Bronchial epithelial cell (primary cell): ENCODE measurements around the gene TMEM132C. TPM values are rescaled to one million over a fixed set of nuclear protein-coding genes. Genes with fewer than 3 reads are reported as not detected.

ENCODE experiments used
- DNase-seq: peaks from one replicate; pipeline ENCODE4 v3.0.0-alpha.2; 2010; ENCODE audit warnings: low read depth
- FAIRE-seq: peaks from 2 replicates; lab custom pipeline; 2011; peaks lifted over from hg19 to GRCh38; lab: Jason Lieb, UNC
- H3K27me3 ChIP-seq: 2 replicates; pipeline ENCODE4 v1.5.1; 2011; ENCODE audit warnings: low read length; ENCODE audit not compliant: control insufficient read depth, insufficient read depth
- H3K36me3 ChIP-seq: 2 replicates; pipeline ENCODE4 v1.5.1; 2011; ENCODE audit warnings: low read length; ENCODE audit not compliant: control insufficient read depth, insufficient read depth
- H3K4me3 ChIP-seq: 2 replicates; pipeline ENCODE4 v1.5.1; 2011; ENCODE audit warnings: mild to moderate bottlenecking, low read depth, low read length, control low read depth
- total RNA-seq: library from RNA; depleted of rRNA; stranded (reverse); fragments of >200 nt; gene quantifications from 2 replicates; pipeline ENCODE4 v1.2.1, GENCODE V29; 2014
- TF ChIP-seq, protein P1 (sequence below): IDR thresholded peaks from 2 replicates; pipeline ENCODE4 v1.5.1; 2011; ENCODE audit warnings: mild to moderate bottlenecking, moderate library complexity, low read length, control low read depth, inconsistent platforms; ENCODE audit not compliant: insufficient read depth, severe bottlenecking

The TMEM132C gene
- total RNA-seq, 1 donor from 2014 or later: not detected

DNA sequence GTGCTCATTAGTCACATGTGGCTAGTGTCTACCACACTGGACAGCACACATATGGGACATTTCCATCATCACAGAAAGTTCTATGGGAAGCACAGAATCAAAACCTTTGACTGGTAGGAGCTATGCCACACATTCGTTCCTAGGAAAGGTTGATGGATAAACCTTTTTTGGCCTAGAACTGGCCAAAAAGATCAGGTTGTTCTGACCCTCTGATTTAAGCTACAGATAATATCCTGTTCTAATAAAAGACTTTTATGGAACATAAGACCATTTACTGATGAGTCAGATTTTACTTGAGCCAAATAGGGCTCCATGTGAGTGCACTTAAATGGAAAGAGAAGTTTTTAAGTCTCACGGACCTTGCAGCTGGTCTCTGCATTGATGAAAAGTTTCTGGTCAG is 413.6 kb downstream of the TMEM132C start:
- DNase-seq: no peak
- Histone ChIP-seq H3K27me3 (no peaks in the 10 kb centered on the region), H3K4me3 (no peak overlapping the region), H3K36me3 (no peaks in the 10 kb centered on the region)
- TF ChIP-seq, protein P1, sequence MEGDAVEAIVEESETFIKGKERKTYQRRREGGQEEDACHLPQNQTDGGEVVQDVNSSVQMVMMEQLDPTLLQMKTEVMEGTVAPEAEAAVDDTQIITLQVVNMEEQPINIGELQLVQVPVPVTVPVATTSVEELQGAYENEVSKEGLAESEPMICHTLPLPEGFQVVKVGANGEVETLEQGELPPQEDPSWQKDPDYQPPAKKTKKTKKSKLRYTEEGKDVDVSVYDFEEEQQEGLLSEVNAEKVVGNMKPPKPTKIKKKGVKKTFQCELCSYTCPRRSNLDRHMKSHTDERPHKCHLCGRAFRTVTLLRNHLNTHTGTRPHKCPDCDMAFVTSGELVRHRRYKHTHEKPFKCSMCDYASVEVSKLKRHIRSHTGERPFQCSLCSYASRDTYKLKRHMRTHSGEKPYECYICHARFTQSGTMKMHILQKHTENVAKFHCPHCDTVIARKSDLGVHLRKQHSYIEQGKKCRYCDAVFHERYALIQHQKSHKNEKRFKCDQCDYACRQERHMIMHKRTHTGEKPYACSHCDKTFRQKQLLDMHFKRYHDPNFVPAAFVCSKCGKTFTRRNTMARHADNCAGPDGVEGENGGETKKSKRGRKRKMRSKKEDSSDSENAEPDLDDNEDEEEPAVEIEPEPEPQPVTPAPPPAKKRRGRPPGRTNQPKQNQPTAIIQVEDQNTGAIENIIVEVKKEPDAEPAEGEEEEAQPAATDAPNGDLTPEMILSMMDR: no peak
- FAIRE-seq: no peak

DNA sequence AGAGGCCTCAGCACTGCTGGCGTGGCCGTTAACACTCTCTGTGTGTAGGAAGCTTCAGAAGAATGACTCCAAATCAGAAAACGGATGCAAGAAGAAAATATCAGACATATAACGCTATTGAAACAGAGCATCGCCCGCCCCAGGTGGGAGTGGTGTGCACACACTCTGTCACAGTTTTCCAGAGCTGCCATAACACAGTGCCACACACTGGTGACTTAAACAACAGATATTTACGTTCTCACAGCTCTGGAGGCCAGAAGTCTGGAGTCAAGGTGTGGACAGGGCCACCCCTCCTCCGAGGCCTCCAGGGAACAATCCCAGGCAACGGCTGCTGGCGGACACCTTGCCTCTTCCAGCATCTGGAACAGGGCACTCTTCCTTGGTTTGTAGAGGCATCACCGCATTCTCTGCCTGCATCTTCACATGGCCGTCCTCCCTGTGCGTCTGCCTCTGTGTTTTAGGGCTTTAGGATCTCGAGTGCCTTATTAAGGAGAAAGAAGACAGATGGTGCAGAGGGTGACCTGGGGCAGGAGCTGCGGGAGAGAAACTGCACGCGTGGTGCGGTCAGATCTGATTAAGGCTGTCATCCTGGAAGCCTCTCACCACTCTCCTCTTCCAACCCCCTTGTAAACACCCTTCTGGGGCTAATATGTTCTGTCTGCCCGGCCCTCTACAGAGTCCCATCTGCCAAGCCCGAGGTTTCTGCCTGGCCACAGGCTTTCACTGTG is 415.7 kb downstream of the TMEM132C start:
- DNase-seq (no peak), FAIRE-seq (no peak)
- Histone ChIP-seq H3K4me3 (no peak overlapping the region), H3K27me3 (no peaks in the 10 kb centered on the region), H3K36me3 (no peaks in the 10 kb centered on the region)
- TF ChIP-seq, protein P1: no peak

DNA sequence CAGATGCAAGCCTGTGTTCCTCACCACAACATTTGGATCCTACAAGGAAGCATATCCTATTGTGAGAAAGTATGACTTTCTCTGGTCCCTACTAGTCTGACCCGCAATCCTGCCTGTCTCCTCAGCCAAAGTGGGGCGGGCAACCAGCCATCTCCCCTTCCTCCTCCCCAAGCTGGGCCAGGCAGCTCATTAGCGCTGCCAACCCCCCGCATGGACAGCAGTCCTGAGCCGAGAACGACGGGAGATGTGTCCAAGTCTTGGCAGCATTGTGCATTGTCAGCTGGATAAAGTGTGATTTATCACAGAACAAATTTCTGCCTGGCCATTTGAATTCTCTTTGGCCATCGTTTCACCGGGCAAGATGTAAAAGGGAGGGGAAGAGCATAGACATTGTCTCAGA is 417.4 kb downstream of the TMEM132C start:
- TF ChIP-seq, protein P1: no peak
- no peaks in the 10 kb centered on the region for H3K27me3 ChIP-seq
- FAIRE-seq: no peak

DNA sequence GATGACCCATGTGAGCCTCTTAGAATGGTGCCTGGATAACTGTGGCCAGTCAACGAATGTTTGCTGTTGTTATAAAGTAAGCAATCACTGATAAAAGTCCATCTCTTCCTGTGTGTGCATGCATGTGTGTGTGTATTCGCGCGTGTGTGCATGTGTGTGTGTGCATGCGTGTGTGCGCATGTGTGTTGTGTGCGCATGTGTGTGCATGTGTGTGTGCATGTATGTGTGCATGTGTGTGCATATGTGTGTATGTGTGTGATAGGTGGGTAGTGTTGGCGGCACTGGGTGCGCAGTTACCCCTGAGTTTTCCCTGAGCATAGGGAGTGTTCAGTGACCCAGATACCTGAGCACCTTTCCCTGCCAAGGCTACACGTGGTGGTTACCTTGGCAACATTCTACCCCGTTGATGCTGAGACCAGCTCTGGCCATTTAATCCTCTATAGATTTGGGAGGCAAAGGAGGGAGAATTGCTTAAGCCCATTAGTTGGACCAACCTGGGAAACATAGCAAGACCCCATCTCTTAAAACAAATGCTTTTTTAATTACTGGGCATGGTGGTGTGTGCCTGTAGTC is 419.0 kb downstream of the TMEM132C start:
- Histone ChIP-seq H3K36me3 (no peaks in the 10 kb centered on the region), H3K27me3 (no peaks in the 10 kb centered on the region), H3K4me3 (no peak overlapping the region)
- no peak for DNase-seq
- FAIRE-seq: no peak
- TF ChIP-seq, protein P1: no peak

More for the DNA sequence above, 417.4 kb downstream of the TMEM132C start:
- Histone ChIP-seq H3K4me3 (no peak overlapping the region), H3K36me3 (no peaks in the 10 kb centered on the region)
- DNase-seq: no peak

DNA sequence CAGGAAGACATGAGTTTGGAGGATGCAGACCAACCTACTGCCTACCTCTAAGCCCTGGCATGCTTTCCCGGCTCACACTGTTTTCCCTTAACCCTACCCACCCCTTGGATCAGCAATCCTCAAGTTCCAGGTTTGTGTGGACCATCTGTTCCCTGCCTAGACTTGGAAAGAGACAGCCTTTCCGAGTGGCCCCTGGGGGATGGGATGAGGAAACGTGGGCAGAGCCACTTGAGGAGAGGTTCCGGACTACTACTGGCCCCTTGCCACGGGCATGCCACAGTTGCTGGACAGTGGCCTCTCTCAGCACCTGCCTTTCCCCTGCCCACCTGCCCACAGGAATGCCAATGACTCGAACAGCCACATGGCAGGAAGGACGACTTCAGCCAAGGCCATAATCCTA is 420.9 kb downstream of the TMEM132C start:
- FAIRE-seq: peak; percentile 47
- H3K27me3 ChIP-seq: no peaks in the 10 kb centered on the region
- no peaks in the 10 kb centered on the region for H3K36me3 ChIP-seq
- TF ChIP-seq, protein P1: no peak
- H3K4me3 ChIP-seq: no peak overlapping the region
- DNase-seq: no peak
